Measurements from ENCODE around the gene PLK2. TPM values are rescaled to one million over a fixed set of nuclear protein-coding genes. Genes with fewer than 3 reads are reported as not detected.

PLK2 gene
- total and polyA plus RNA-seq, 2 donors (not counting 3 experiments of a cell fraction or from before 2014, with no cell fraction given) = 199 to 250 TPM

DNA sequence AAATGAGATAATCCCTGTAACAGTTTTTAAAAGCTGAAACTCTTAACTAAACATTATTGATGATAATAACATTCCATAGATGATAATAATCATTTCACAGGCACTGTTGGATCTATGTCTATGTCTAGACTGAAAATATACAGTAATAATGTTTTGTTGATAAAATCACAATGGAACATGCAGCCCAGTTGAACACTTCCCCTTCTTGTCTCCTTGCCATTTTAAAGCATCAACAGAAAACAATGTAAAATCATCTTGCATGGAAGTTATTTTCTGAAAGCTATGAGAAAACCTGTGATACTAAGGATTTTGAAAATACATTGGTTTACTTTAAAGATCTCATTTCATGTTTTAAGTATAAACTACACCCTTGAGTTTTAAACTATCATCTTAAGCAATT lies 33.3 kb upstream of the PLK2 start:
- no peak for DNase-seq (ENCODE audit: low read depth, low spot score)
- H3K4me2 ChIP-seq (ENCODE audit: insufficient read depth, low read length) = no peak overlapping the region
- no peak overlapping the region for H2AFZ ChIP-seq (ENCODE audit: low read depth, low read length)
- peaks cover 5 to 8% of the 10 kb centered on the region in 2 experiments for H3K27me3 ChIP-seq (ENCODE audit: control insufficient read depth in 2 of 2, insufficient read depth in 2 of 2, low read length in 2 of 2)
- BruUV-seq (replicated peaks) = no TSS peak
- no peak for TF ChIP-seq POLR2AphosphoS5 (IDR thresholded peaks at IDR 0.05; ENCODE audit: insufficient read depth, low read depth, low read length)
- TF ChIP-seq GATA2 (IDR thresholded peaks at IDR 0.05; ENCODE audit: insufficient read depth, insufficient read length, low read depth, low read length) = no peak
- no peak for TF ChIP-seq EZH2 (IDR thresholded peaks at IDR 0.05; ENCODE audit: borderline replicate concordance, low read depth, low read length, severe bottlenecking)
- no peak for TF ChIP-seq MYC (IDR thresholded peaks at IDR 0.05; ENCODE audit: low read depth, low read length)
- TF ChIP-seq, protein P1, sequence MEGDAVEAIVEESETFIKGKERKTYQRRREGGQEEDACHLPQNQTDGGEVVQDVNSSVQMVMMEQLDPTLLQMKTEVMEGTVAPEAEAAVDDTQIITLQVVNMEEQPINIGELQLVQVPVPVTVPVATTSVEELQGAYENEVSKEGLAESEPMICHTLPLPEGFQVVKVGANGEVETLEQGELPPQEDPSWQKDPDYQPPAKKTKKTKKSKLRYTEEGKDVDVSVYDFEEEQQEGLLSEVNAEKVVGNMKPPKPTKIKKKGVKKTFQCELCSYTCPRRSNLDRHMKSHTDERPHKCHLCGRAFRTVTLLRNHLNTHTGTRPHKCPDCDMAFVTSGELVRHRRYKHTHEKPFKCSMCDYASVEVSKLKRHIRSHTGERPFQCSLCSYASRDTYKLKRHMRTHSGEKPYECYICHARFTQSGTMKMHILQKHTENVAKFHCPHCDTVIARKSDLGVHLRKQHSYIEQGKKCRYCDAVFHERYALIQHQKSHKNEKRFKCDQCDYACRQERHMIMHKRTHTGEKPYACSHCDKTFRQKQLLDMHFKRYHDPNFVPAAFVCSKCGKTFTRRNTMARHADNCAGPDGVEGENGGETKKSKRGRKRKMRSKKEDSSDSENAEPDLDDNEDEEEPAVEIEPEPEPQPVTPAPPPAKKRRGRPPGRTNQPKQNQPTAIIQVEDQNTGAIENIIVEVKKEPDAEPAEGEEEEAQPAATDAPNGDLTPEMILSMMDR (IDR thresholded peaks at IDR 0.05; ENCODE audit: extremely low read depth in 1 of 2, insufficient read depth in 1 of 2, low read depth in 1 of 2, low read length in 2 of 2) = no peak
- TF ChIP-seq JUN (IDR thresholded peaks at IDR 0.05; ENCODE audit: borderline replicate concordance, insufficient read depth, insufficient read length, low read depth) = no peak
- TF ChIP-seq, protein P2, sequence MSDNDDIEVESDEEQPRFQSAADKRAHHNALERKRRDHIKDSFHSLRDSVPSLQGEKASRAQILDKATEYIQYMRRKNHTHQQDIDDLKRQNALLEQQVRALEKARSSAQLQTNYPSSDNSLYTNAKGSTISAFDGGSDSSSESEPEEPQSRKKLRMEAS (IDR thresholded peaks at IDR 0.05; ENCODE audit: insufficient read depth, insufficient read length) = no peak
- TF ChIP-seq FOS (IDR thresholded peaks at IDR 0.05; ENCODE audit: borderline replicate concordance, insufficient read depth, low read length) = no peak
- TF ChIP-seq POLR2A (IDR thresholded peaks at IDR 0.05; ENCODE audit: low read depth, low read length) = no peak
- H3K79me2 ChIP-seq (ENCODE audit: control insufficient read depth, insufficient read depth, low read length) = no peaks in the 10 kb centered on the region
- FAIRE-seq = no peak
- H3K9me1 ChIP-seq (replicated peaks; ENCODE audit: control insufficient read depth, extremely low read depth, insufficient read depth, low read length) = no peaks in the 10 kb centered on the region
- no peaks in the 10 kb centered on the region for H3K4me1 ChIP-seq (ENCODE audit: control insufficient read depth, extremely low read depth, insufficient read depth, low read length)
- H4K20me1 ChIP-seq (replicated peaks; ENCODE audit: control insufficient read depth, extremely low read depth, insufficient read depth, low read length) = no peaks in the 10 kb centered on the region
- no peak overlapping the region for H3K4me3 ChIP-seq (replicated peaks in 1 of 3; ENCODE audit: insufficient read depth in 1 of 3, low read depth in 1 of 3, low read length in 3 of 3)
- dilution Hi-C loops (cut with MboI; ENCODE audit: extremely low pct_ligation_motif_present, low sequenced_read_pairs) = no loop called here
- H3K36me3 ChIP-seq (ENCODE audit: control insufficient read depth in 2 of 2, extremely low read depth in 1 of 2, insufficient read depth in 2 of 2, low read length in 2 of 2) = no peaks in the 10 kb centered on the region
- ChIA-PET CTCF (interaction anchor here (11.9 kb wide), 1 partner anchor 355 kb away, joined by 203 read pairs; no protein-coding TSS in a partner anchor), POLR2A (no interaction called here)
- intact Hi-C loops (cut with micrococcal nuclease) = no loop called here
- H3K27ac ChIP-seq (ENCODE audit: insufficient read depth, low read depth, low read length) = no peak overlapping the region
- no peak overlapping the region for H3K9ac ChIP-seq (replicated peaks; ENCODE audit: extremely low read depth, insufficient read depth, low read length)
- H3K9me3 ChIP-seq (replicated peaks; ENCODE audit: control insufficient read depth, insufficient read depth, low read length) = no peaks in the 10 kb centered on the region

Data from endothelial cell of umbilical vein (primary cell).